Stomach (tissue), 4 donors: ENCODE data around the gene USP37.

ENCODE experiments used
- EP300 ChIP-seq: sonication (generic); formaldehyde crosslinking; IDR thresholded peaks from one replicate; pipeline ENCODE4 v1.6.1; 2017; ENCODE audit warnings: antibody characterized with exemption
- TF ChIP-seq, protein P1 (sequence below), 7 experiments: fragments of 450-650 bp in 4 of 7; fragments of 200-600 bp in 3 of 7; sonication (generic) in 3 of 7; IDR thresholded peaks; one replicate each; pipeline ENCODE4 v1.5.1; 2016 to 2019; ENCODE audit warnings: antibody characterized with exemption in 7 of 7, control low read depth in 2 of 7, mild to moderate bottlenecking in 1 of 7

DNA sequence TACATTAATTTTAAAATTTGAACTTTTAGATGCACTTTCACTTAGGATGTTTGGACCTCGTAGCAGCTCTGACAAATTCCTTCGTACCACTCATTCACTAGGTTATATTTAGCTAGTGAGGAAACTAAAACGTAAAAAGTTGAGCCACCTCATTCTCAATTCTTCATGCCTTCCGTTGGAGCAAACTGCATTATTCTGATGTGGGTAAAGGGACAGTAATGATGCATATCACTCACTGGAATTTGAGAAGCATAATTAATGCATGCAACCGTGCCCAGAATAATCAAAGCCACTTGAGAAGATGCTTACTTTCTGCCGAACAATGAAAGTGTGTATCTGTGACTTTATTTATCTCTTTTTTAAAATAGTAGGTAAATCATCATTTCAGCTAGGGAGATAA, 2.7 kb upstream of the USP37 start:
- TF ChIP-seq, protein P1, sequence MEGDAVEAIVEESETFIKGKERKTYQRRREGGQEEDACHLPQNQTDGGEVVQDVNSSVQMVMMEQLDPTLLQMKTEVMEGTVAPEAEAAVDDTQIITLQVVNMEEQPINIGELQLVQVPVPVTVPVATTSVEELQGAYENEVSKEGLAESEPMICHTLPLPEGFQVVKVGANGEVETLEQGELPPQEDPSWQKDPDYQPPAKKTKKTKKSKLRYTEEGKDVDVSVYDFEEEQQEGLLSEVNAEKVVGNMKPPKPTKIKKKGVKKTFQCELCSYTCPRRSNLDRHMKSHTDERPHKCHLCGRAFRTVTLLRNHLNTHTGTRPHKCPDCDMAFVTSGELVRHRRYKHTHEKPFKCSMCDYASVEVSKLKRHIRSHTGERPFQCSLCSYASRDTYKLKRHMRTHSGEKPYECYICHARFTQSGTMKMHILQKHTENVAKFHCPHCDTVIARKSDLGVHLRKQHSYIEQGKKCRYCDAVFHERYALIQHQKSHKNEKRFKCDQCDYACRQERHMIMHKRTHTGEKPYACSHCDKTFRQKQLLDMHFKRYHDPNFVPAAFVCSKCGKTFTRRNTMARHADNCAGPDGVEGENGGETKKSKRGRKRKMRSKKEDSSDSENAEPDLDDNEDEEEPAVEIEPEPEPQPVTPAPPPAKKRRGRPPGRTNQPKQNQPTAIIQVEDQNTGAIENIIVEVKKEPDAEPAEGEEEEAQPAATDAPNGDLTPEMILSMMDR (IDR thresholded peaks at IDR 0.05) = no peak
- no peak for TF ChIP-seq EP300
